IgD-negative memory B cell (primary cell): ENCODE measurements around the gene ABCA5. TPM values are rescaled to one million over a fixed set of nuclear protein-coding genes. Genes with fewer than 3 reads are reported as not detected.

Source experiments
- H3K27ac Mint-ChIP-seq, 3 donors: one replicate each; pipeline ENCODE4 v1.8.0; 2020 to 2022; ENCODE audit warnings: mild to moderate bottlenecking in 3 of 3, mixed read lengths in 3 of 3, moderate library complexity in 1 of 3
- H3K27me3 Mint-ChIP-seq: one replicate; pipeline ENCODE4 v1.8.0; 2021; ENCODE audit warnings: mixed read lengths
- H3K36me3 Mint-ChIP-seq: one replicate; pipeline ENCODE4 v1.8.0; 2020; ENCODE audit warnings: mild to moderate bottlenecking, mixed read lengths
- H3K4me1 Mint-ChIP-seq, 3 donors: one replicate each; pipeline ENCODE4 v1.8.0; 2020 to 2022; ENCODE audit warnings: mixed read lengths in 3 of 3, mild to moderate bottlenecking in 1 of 3
- H3K4me3 Mint-ChIP-seq, 4 donors: one replicate each; pipeline ENCODE4 v1.8.0; 2020 to 2022; ENCODE audit warnings: mild to moderate bottlenecking in 4 of 4, mixed read lengths in 4 of 4, moderate library complexity in 3 of 4
- H3K9me3 Mint-ChIP-seq, 3 donors: one replicate each; pipeline ENCODE4 v1.8.0; 2020 to 2021; ENCODE audit warnings: mixed read lengths in 3 of 3, mild to moderate bottlenecking in 1 of 3
- polyA plus RNA-seq: library from polyadenylated mRNA; unstranded; fragments of 300-500 nt; fragmentation: Illumina TruSeq; gene quantifications from one replicate; pipeline ENCODE4 v1.2.3, GENCODE V29; 2021

Gene ABCA5
- polyA plus RNA-seq, result 4.5 TPM

GRCh38 chr17:69327060-69327831, at the start of gene ABCA5:
Gene ABCA5, minus strand, starts transcription at chr17:69327133. Its CDS starts 12,718 bp downstream, at chr17:69314415.
- peaks cover 6% of the 10 kb centered on the region for H3K27me3 Mint-ChIP-seq
- peaks cover 1% of the 10 kb centered on the region for H3K36me3 Mint-ChIP-seq
- H3K9me3 Mint-ChIP-seq, result no peaks in the 10 kb centered on the region
- H3K27ac Mint-ChIP-seq, result peak within 1 kb of the TSS; percentile 84 to 99 (median 97)
- peaks cover 11 to 18% (median 18%) of the 10 kb centered on the region in 3 donors for H3K4me1 Mint-ChIP-seq
- peak within 1 kb of the TSS; percentile 91 to 97 (median 94) for H3K4me3 Mint-ChIP-seq

- Mint-ChIP-seq H3K9me3 (peaks cover 0 to 3% (median 0%) of the 10 kb centered on the region in 3 donors), H3K4me1 (peaks cover 6 to 9% (median 7%) of the 10 kb centered on the region in 3 donors), H3K27me3 (peaks cover 6% of the 10 kb centered on the region), H3K4me3 (peak overlapping the region in 2 of 4 donors; percentile 10 to 79), H3K27ac (peak overlapping the region in 2 of 3 donors; percentile 16 to 47), H3K36me3 (peaks cover 1% of the 10 kb centered on the region)
Measured at GRCh38 chr17:69375229-69375628, 48.3 kb upstream of the ABCA5 start.

- Mint-ChIP-seq H3K27ac (no peak overlapping the region), H3K4me1 (peaks cover 6 to 9% (median 7%) of the 10 kb centered on the region in 3 donors), H3K27me3 (peaks cover 9% of the 10 kb centered on the region), H3K9me3 (peaks cover 0 to 3% (median 0%) of the 10 kb centered on the region in 3 donors), H3K36me3 (peaks cover 4% of the 10 kb centered on the region), H3K4me3 (peak overlapping the region in 2 of 4 donors; percentile 1 to 9)
Measured at GRCh38 chr17:69373069-69373468, 46.1 kb upstream of the ABCA5 start.

GRCh38 chr17:69367298-69367697, 40.4 kb upstream of the ABCA5 start:
- Mint-ChIP-seq H3K27ac (no peak overlapping the region), H3K4me1 (peaks cover 0 to 6% (median 5%) of the 10 kb centered on the region in 3 donors), H3K27me3 (peaks cover 8% of the 10 kb centered on the region), H3K4me3 (no peak overlapping the region), H3K36me3 (peaks cover 3% of the 10 kb centered on the region), H3K9me3 (no peaks in the 10 kb centered on the region)

GRCh38 chr17:69363488-69364210, 36.7 kb upstream of the ABCA5 start:
- Mint-ChIP-seq H3K4me1 (peaks cover 0 to 7% (median 6%) of the 10 kb centered on the region in 3 donors), H3K27ac (no peak overlapping the region), H3K9me3 (no peaks in the 10 kb centered on the region), H3K27me3 (peaks cover 5% of the 10 kb centered on the region), H3K4me3 (no peak overlapping the region), H3K36me3 (no peaks in the 10 kb centered on the region)

GRCh38 chr17:69361156-69361555, 34.2 kb upstream of the ABCA5 start:
- Mint-ChIP-seq H3K36me3 (no peaks in the 10 kb centered on the region), H3K4me1 (peaks cover 0 to 2% (median 0%) of the 10 kb centered on the region in 3 donors), H3K4me3 (no peak overlapping the region)

GRCh38 chr17:69358688-69359596, 32.0 kb upstream of the ABCA5 start:
- Mint-ChIP-seq H3K4me1 (peaks cover 0 to 2% (median 0%) of the 10 kb centered on the region in 3 donors), H3K27ac (no peak overlapping the region), H3K9me3 (no peaks in the 10 kb centered on the region), H3K36me3 (peaks cover 2% of the 10 kb centered on the region), H3K27me3 (peaks cover 5% of the 10 kb centered on the region), H3K4me3 (no peak overlapping the region)

More at GRCh38 chr17:69361156-69361555, 34.2 kb upstream of the ABCA5 start:
- peaks cover 4% of the 10 kb centered on the region for H3K27me3 Mint-ChIP-seq
- no peaks in the 10 kb centered on the region for H3K9me3 Mint-ChIP-seq
- no peak overlapping the region for H3K27ac Mint-ChIP-seq

- H3K4me1 Mint-ChIP-seq, result peaks cover 0 to 2% (median 0%) of the 10 kb centered on the region in 3 donors
- peaks cover 2% of the 10 kb centered on the region for H3K36me3 Mint-ChIP-seq
- no peak overlapping the region for H3K4me3 Mint-ChIP-seq
- peaks cover 5% of the 10 kb centered on the region for H3K27me3 Mint-ChIP-seq
- H3K9me3 Mint-ChIP-seq, result no peaks in the 10 kb centered on the region
- H3K27ac Mint-ChIP-seq, result no peak overlapping the region
Measured at GRCh38 chr17:69357701-69358100, 30.8 kb upstream of the ABCA5 start.

GRCh38 chr17:69356625-69357024, 29.7 kb upstream of the ABCA5 start:
- H3K27ac Mint-ChIP-seq, result no peak overlapping the region

GRCh38 chr17:69350911-69351310, 24.0 kb upstream of the ABCA5 start:
- peaks cover 2% of the 10 kb centered on the region for H3K36me3 Mint-ChIP-seq
- H3K4me1 Mint-ChIP-seq, result no peaks in the 10 kb centered on the region
- H3K27me3 Mint-ChIP-seq, result peaks cover 13% of the 10 kb centered on the region
- no peak overlapping the region for H3K4me3 Mint-ChIP-seq
- no peak overlapping the region for H3K27ac Mint-ChIP-seq
- H3K9me3 Mint-ChIP-seq, result no peaks in the 10 kb centered on the region

More at GRCh38 chr17:69356625-69357024, 29.7 kb upstream of the ABCA5 start:
- Mint-ChIP-seq H3K9me3 (no peaks in the 10 kb centered on the region), H3K4me1 (peaks cover 0 to 2% (median 0%) of the 10 kb centered on the region in 3 donors), H3K27me3 (peaks cover 4% of the 10 kb centered on the region), H3K36me3 (peaks cover 2% of the 10 kb centered on the region), H3K4me3 (no peak overlapping the region)

GRCh38 chr17:69348429-69348828, 21.5 kb upstream of the ABCA5 start:
- peaks cover 11% of the 10 kb centered on the region for H3K27me3 Mint-ChIP-seq
- no peak overlapping the region for H3K4me3 Mint-ChIP-seq
- no peaks in the 10 kb centered on the region for H3K9me3 Mint-ChIP-seq
- no peaks in the 10 kb centered on the region for H3K4me1 Mint-ChIP-seq
- H3K27ac Mint-ChIP-seq, result no peak overlapping the region
- no peaks in the 10 kb centered on the region for H3K36me3 Mint-ChIP-seq

- H3K27ac Mint-ChIP-seq, result no peak overlapping the region
- no peaks in the 10 kb centered on the region for H3K36me3 Mint-ChIP-seq
- H3K27me3 Mint-ChIP-seq, result peaks cover 11% of the 10 kb centered on the region
- H3K4me3 Mint-ChIP-seq, result no peak overlapping the region
- H3K4me1 Mint-ChIP-seq, result peaks cover 0 to 4% (median 0%) of the 10 kb centered on the region in 3 donors
- no peaks in the 10 kb centered on the region for H3K9me3 Mint-ChIP-seq
Measured at GRCh38 chr17:69346766-69347165, 19.8 kb upstream of the ABCA5 start.

- Mint-ChIP-seq H3K36me3 (no peaks in the 10 kb centered on the region), H3K27ac (no peak overlapping the region), H3K27me3 (peaks cover 5% of the 10 kb centered on the region), H3K4me1 (peaks cover 0 to 4% (median 0%) of the 10 kb centered on the region in 3 donors), H3K9me3 (no peaks in the 10 kb centered on the region), H3K4me3 (no peak overlapping the region)
Measured at GRCh38 chr17:69344939-69345338, 18.0 kb upstream of the ABCA5 start.

- H3K4me3 Mint-ChIP-seq, result no peak overlapping the region
- no peak overlapping the region for H3K27ac Mint-ChIP-seq
- no peaks in the 10 kb centered on the region for H3K9me3 Mint-ChIP-seq
- H3K27me3 Mint-ChIP-seq, result no peaks in the 10 kb centered on the region
- H3K36me3 Mint-ChIP-seq, result no peaks in the 10 kb centered on the region
- peaks cover 0 to 4% (median 0%) of the 10 kb centered on the region in 3 donors for H3K4me1 Mint-ChIP-seq
Measured at GRCh38 chr17:69342896-69343644, 16.1 kb upstream of the ABCA5 start.
